Measurements from ENCODE around the gene CYFIP1.

The CYFIP1 gene

GRCh38 chr15:22868495-22868894, 111.7 kb downstream of the CYFIP1 start:
- H3K18ac ChIP-seq (ENCODE audit: low read length): no peak overlapping the region
- no CpG with 5 or more reads among the region's 4 CpGs for WGBS, 2 donors (ENCODE audit: extremely low coverage in 2 of 2, insufficient read length in 2 of 2, insufficient replicate concordance in 1 of 2)
- no peak overlapping the region for H3K4me3 ChIP-seq (ENCODE audit: low read length in 2 of 2)
- no peak overlapping the region for H3K14ac ChIP-seq (ENCODE audit: low read length)
- no peak overlapping the region for H3K4ac ChIP-seq (ENCODE audit: low read length)
- no peak overlapping the region for H3K27ac ChIP-seq (replicated peaks; ENCODE audit: low read length)
- H2AK5ac ChIP-seq (ENCODE audit: low read depth, low read length): no peak overlapping the region
- H3K36me3 ChIP-seq (replicated peaks in 1 of 2; ENCODE audit: control insufficient read depth in 2 of 2, insufficient read depth in 2 of 2, low read length in 2 of 2): peaks cover 35 to 97% of the 10 kb centered on the region in 2 donors
- H3K23ac ChIP-seq (ENCODE audit: low read depth, low read length, poor library complexity): no peak overlapping the region
- H2BK15ac ChIP-seq (ENCODE audit: low read length): no peak overlapping the region
- H3K9me3 ChIP-seq (replicated peaks in 1 of 2; ENCODE audit: control insufficient read depth in 2 of 2, insufficient read depth in 1 of 2, low read depth in 1 of 2, low read length in 2 of 2): no peaks in the 10 kb centered on the region
- no peak overlapping the region for H3K9ac ChIP-seq (ENCODE audit: low read depth, low read length, poor library complexity)
- H3K79me1 ChIP-seq (ENCODE audit: low read depth, low read length): peaks cover 3% of the 10 kb centered on the region
- no peak overlapping the region for H4K8ac ChIP-seq (ENCODE audit: low read depth, low read length)
- H3K4me2 ChIP-seq (ENCODE audit: insufficient read depth, low read length, poor library complexity, severe bottlenecking): no peak overlapping the region
- H2BK120ac ChIP-seq (ENCODE audit: low read depth, low read length): no peak overlapping the region
- H2AFZ ChIP-seq (ENCODE audit: low read length): no peak overlapping the region
- DNase-seq (ENCODE audit: low spot score): no peak
- H2BK12ac ChIP-seq (ENCODE audit: low read length): no peak overlapping the region
- H3K4me1 ChIP-seq (ENCODE audit: control insufficient read depth in 2 of 2, insufficient read depth in 1 of 2, low read depth in 1 of 2, low read length in 2 of 2): peaks cover 0 to 5% of the 10 kb centered on the region in 2 donors
- no peaks in the 10 kb centered on the region for H3K27me3 ChIP-seq (ENCODE audit: control insufficient read depth in 3 of 3, insufficient read depth in 3 of 3, low read depth in 1 of 3, low read length in 3 of 3)
- H2BK5ac ChIP-seq (ENCODE audit: low read length): no peak overlapping the region
- no peak overlapping the region for H4K91ac ChIP-seq (ENCODE audit: low read depth, low read length, poor library complexity)

GRCh38 chr15:22867886-22868285, 112.3 kb downstream of the CYFIP1 start:
- H4K91ac ChIP-seq (ENCODE audit: low read depth, low read length, poor library complexity): no peak overlapping the region
- WGBS, 2 donors (ENCODE audit: extremely low coverage in 2 of 2, insufficient read length in 2 of 2, insufficient replicate concordance in 1 of 2): no CpG with 5 or more reads among the region's 6 CpGs
- H3K79me1 ChIP-seq (ENCODE audit: low read depth, low read length): peaks cover 3% of the 10 kb centered on the region
- H4K8ac ChIP-seq (ENCODE audit: low read depth, low read length): no peak overlapping the region
- no peak overlapping the region for H3K4me2 ChIP-seq (ENCODE audit: insufficient read depth, low read length, poor library complexity, severe bottlenecking)
- H3K4me1 ChIP-seq (ENCODE audit: control insufficient read depth in 2 of 2, insufficient read depth in 1 of 2, low read depth in 1 of 2, low read length in 2 of 2): peaks cover 0 to 2% of the 10 kb centered on the region in 2 donors
- no peak overlapping the region for H3K4me3 ChIP-seq (ENCODE audit: low read length in 2 of 2)
- H2BK120ac ChIP-seq (ENCODE audit: low read depth, low read length): no peak overlapping the region
- no peak overlapping the region for H2AK5ac ChIP-seq (ENCODE audit: low read depth, low read length)
- no peaks in the 10 kb centered on the region for H3K27me3 ChIP-seq (ENCODE audit: control insufficient read depth in 3 of 3, insufficient read depth in 3 of 3, low read depth in 1 of 3, low read length in 3 of 3)
- no peaks in the 10 kb centered on the region for H3K9me3 ChIP-seq (replicated peaks in 1 of 2; ENCODE audit: control insufficient read depth in 2 of 2, insufficient read depth in 1 of 2, low read depth in 1 of 2, low read length in 2 of 2)
- H2BK5ac ChIP-seq (ENCODE audit: low read length): no peak overlapping the region
- no peak overlapping the region for H3K18ac ChIP-seq (ENCODE audit: low read length)
- H2BK15ac ChIP-seq (ENCODE audit: low read length): no peak overlapping the region
- H2BK12ac ChIP-seq (ENCODE audit: low read length): no peak overlapping the region
- H3K9ac ChIP-seq (ENCODE audit: low read depth, low read length, poor library complexity): no peak overlapping the region
- H2AFZ ChIP-seq (ENCODE audit: low read length): no peak overlapping the region
- peaks cover 33 to 97% of the 10 kb centered on the region in 2 donors for H3K36me3 ChIP-seq (replicated peaks in 1 of 2; ENCODE audit: control insufficient read depth in 2 of 2, insufficient read depth in 2 of 2, low read length in 2 of 2)
- DNase-seq (ENCODE audit: low spot score): no peak
- no peak overlapping the region for H3K27ac ChIP-seq (replicated peaks; ENCODE audit: low read length)
- H3K23ac ChIP-seq (ENCODE audit: low read depth, low read length, poor library complexity): no peak overlapping the region
- H3K4ac ChIP-seq (ENCODE audit: low read length): no peak overlapping the region
- H3K14ac ChIP-seq (ENCODE audit: low read length): no peak overlapping the region

GRCh38 chr15:22866079-22866478, 114.1 kb downstream of the CYFIP1 start:
- no peak overlapping the region for H2BK12ac ChIP-seq (ENCODE audit: low read length)
- H3K36me3 ChIP-seq (replicated peaks in 1 of 2; ENCODE audit: control insufficient read depth in 2 of 2, insufficient read depth in 2 of 2, low read length in 2 of 2): peaks cover 30 to 94% of the 10 kb centered on the region in 2 donors
- no CpG with 5 or more reads among the region's 7 CpGs for WGBS, 2 donors (ENCODE audit: extremely low coverage in 2 of 2, insufficient read length in 2 of 2, insufficient replicate concordance in 1 of 2)
- H2AK5ac ChIP-seq (ENCODE audit: low read depth, low read length): no peak overlapping the region
- H3K18ac ChIP-seq (ENCODE audit: low read length): no peak overlapping the region
- H4K91ac ChIP-seq (ENCODE audit: low read depth, low read length, poor library complexity): no peak overlapping the region
- H3K27ac ChIP-seq (replicated peaks; ENCODE audit: low read length): no peak overlapping the region
- H3K4ac ChIP-seq (ENCODE audit: low read length): no peak overlapping the region
- no peak overlapping the region for H2BK5ac ChIP-seq (ENCODE audit: low read length)
- H2AFZ ChIP-seq (ENCODE audit: low read length): no peak overlapping the region
- H3K14ac ChIP-seq (ENCODE audit: low read length): no peak overlapping the region
- H3K79me1 ChIP-seq (ENCODE audit: low read depth, low read length): no peaks in the 10 kb centered on the region
- H3K9me3 ChIP-seq (replicated peaks in 1 of 2; ENCODE audit: control insufficient read depth in 2 of 2, insufficient read depth in 1 of 2, low read depth in 1 of 2, low read length in 2 of 2): no peaks in the 10 kb centered on the region
- H3K4me3 ChIP-seq (ENCODE audit: low read length in 2 of 2): no peak overlapping the region
- H3K4me2 ChIP-seq (ENCODE audit: insufficient read depth, low read length, poor library complexity, severe bottlenecking): no peak overlapping the region
- no peak overlapping the region for H3K23ac ChIP-seq (ENCODE audit: low read depth, low read length, poor library complexity)
- no peak overlapping the region for H2BK15ac ChIP-seq (ENCODE audit: low read length)
- H3K9ac ChIP-seq (ENCODE audit: low read depth, low read length, poor library complexity): no peak overlapping the region
- no peak overlapping the region for H2BK120ac ChIP-seq (ENCODE audit: low read depth, low read length)
- no peak overlapping the region for H4K8ac ChIP-seq (ENCODE audit: low read depth, low read length)
- no peaks in the 10 kb centered on the region for H3K4me1 ChIP-seq (ENCODE audit: control insufficient read depth in 2 of 2, insufficient read depth in 1 of 2, low read depth in 1 of 2, low read length in 2 of 2)
- H3K27me3 ChIP-seq (ENCODE audit: control insufficient read depth in 3 of 3, insufficient read depth in 3 of 3, low read depth in 1 of 3, low read length in 3 of 3): no peaks in the 10 kb centered on the region
- no peak for DNase-seq (ENCODE audit: low spot score)

- DNase-seq (ENCODE audit: low spot score): no peak
- H3K4ac ChIP-seq (ENCODE audit: low read length): no peak overlapping the region
- no peak overlapping the region for H3K4me2 ChIP-seq (ENCODE audit: insufficient read depth, low read length, poor library complexity, severe bottlenecking)
- no peak overlapping the region for H3K23ac ChIP-seq (ENCODE audit: low read depth, low read length, poor library complexity)
- H2BK15ac ChIP-seq (ENCODE audit: low read length): no peak overlapping the region
- no peaks in the 10 kb centered on the region for H3K27me3 ChIP-seq (ENCODE audit: control insufficient read depth in 3 of 3, insufficient read depth in 3 of 3, low read depth in 1 of 3, low read length in 3 of 3)
- H4K8ac ChIP-seq (ENCODE audit: low read depth, low read length): no peak overlapping the region
- H4K91ac ChIP-seq (ENCODE audit: low read depth, low read length, poor library complexity): no peak overlapping the region
- H3K36me3 ChIP-seq (replicated peaks in 1 of 2; ENCODE audit: control insufficient read depth in 2 of 2, insufficient read depth in 2 of 2, low read length in 2 of 2): peaks cover 16 to 92% of the 10 kb centered on the region in 2 donors
- H3K4me1 ChIP-seq (ENCODE audit: control insufficient read depth in 2 of 2, insufficient read depth in 1 of 2, low read depth in 1 of 2, low read length in 2 of 2): no peaks in the 10 kb centered on the region
- H3K9ac ChIP-seq (ENCODE audit: low read depth, low read length, poor library complexity): no peak overlapping the region
- H3K4me3 ChIP-seq (ENCODE audit: low read length in 2 of 2): no peak overlapping the region
- no peaks in the 10 kb centered on the region for H3K79me1 ChIP-seq (ENCODE audit: low read depth, low read length)
- no peaks in the 10 kb centered on the region for H3K9me3 ChIP-seq (replicated peaks in 1 of 2; ENCODE audit: control insufficient read depth in 2 of 2, insufficient read depth in 1 of 2, low read depth in 1 of 2, low read length in 2 of 2)
- no peak overlapping the region for H3K14ac ChIP-seq (ENCODE audit: low read length)
- H2AFZ ChIP-seq (ENCODE audit: low read length): no peak overlapping the region
- no peak overlapping the region for H3K18ac ChIP-seq (ENCODE audit: low read length)
- H2BK12ac ChIP-seq (ENCODE audit: low read length): no peak overlapping the region
- H3K27ac ChIP-seq (replicated peaks; ENCODE audit: low read length): no peak overlapping the region
- no peak overlapping the region for H2AK5ac ChIP-seq (ENCODE audit: low read depth, low read length)
- H2BK120ac ChIP-seq (ENCODE audit: low read depth, low read length): no peak overlapping the region
- WGBS, 2 donors (ENCODE audit: extremely low coverage in 2 of 2, insufficient read length in 2 of 2, insufficient replicate concordance in 1 of 2): no CpG with 5 or more reads among the region's 3 CpGs
- no peak overlapping the region for H2BK5ac ChIP-seq (ENCODE audit: low read length)
Observed at GRCh38 chr15:22863356-22863755, 116.8 kb downstream of the CYFIP1 start.

Measured in neuronal stem cell (in vitro differentiated cells).